Measurements from ENCODE around the gene NELFB.
"Not testable (repeated sequence)": the region's sequence is repeated elsewhere in the genome, so short reads cannot be mapped to it uniquely, and the experiment has no call there.

Gene NELFB

DNA sequence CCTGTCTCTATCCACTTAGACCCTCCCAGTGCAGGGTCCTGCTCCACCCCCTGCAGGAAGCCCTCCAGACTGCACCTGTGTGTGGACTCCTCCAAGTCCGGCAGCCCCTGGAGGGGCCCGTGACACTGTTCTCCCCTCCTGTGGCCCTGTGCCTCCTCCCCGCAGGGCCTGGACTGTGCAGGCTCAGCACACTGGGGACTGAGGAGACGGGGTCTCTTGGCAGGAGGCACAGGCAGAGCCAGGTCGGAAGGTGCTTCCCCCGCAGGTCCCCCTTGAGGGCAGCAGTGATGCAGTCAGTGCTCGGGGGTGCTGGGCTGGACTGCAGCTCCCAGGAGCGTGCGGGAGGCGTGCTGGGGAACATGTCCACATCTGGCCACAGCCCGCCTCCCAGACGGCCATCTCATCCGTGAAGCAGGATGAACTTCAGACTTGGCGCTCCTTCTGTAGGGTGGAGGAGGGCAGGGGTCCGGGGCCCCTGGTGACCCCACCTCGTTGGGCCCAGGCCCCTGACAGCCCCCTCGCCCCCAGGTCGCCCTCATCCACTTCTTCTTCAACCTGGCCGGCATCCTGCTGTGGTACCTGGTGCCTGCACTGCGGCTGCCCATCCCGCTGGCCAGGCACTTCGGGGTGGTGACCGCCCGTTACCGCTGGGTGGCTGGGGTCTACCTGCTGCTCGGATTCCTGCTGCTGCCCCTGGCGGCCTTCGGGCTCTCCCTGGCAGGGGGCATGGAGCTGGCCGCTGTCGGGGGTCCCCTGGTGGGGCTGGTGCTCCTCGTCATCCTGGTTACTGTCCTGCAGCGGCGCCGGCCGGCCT lies 19.5 kb upstream of the NELFB start:
- DNase-seq, result no peak

DNA sequence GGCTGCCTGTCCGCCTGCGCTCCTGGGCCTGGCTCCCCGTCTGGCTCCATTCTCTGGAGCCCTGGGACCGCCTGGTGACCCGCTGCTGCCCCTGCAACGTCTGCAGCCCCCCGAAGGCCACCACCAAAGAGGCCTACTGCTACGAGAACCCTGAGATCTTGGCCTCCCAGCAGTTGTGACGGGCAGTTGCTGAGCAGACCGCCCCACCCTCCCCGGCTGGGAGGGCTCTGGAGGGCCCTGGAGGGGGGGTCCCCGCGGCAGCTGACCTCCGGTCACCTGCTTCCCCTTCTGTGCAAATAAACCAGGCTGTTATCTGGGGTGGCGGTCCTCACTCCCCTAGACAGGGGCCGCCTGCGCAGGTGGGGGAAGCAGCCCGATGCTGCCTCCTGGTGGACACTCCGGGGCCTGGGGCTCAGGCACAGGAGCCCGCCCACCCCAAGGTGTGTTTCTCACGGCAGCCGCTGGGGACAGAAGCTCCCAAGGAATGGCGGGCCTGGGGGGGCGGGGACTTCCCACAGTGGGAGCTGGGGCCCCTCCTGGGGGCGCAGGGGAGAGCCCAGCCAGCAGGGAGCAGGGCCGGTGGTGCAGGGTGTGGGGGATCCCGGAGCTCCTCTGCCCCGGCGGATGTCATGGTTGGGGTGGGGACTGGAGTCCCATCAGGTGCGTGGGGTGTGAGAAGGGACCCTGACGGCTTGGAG lies 18.7 kb upstream of the NELFB start:
- no peak for DNase-seq

DNA sequence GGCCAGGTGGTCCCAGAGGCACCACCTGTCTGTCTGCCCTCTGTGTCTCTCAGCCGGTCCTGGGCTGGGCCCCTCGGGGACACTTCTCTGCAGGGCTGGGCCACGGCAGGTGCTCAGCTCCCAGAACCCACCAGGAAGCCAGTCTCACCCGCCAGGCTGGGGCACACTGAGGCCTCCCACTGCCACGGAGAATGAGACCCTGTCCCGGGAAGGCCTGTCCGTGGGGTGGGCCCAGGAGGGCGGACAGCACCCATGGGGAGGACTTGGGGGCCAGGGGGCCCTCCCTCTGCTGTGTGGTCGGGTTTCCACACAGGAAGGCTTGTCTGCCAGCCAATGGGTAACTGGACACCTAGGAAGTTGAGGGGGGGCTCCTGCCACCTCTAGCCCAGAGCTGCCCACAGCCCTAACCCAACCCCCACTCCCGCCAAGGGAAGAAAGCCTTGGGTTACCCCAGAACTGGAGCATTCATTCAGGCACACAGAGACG lies 18.1 kb upstream of the NELFB start:
- DNase-seq, result no peak

DNA sequence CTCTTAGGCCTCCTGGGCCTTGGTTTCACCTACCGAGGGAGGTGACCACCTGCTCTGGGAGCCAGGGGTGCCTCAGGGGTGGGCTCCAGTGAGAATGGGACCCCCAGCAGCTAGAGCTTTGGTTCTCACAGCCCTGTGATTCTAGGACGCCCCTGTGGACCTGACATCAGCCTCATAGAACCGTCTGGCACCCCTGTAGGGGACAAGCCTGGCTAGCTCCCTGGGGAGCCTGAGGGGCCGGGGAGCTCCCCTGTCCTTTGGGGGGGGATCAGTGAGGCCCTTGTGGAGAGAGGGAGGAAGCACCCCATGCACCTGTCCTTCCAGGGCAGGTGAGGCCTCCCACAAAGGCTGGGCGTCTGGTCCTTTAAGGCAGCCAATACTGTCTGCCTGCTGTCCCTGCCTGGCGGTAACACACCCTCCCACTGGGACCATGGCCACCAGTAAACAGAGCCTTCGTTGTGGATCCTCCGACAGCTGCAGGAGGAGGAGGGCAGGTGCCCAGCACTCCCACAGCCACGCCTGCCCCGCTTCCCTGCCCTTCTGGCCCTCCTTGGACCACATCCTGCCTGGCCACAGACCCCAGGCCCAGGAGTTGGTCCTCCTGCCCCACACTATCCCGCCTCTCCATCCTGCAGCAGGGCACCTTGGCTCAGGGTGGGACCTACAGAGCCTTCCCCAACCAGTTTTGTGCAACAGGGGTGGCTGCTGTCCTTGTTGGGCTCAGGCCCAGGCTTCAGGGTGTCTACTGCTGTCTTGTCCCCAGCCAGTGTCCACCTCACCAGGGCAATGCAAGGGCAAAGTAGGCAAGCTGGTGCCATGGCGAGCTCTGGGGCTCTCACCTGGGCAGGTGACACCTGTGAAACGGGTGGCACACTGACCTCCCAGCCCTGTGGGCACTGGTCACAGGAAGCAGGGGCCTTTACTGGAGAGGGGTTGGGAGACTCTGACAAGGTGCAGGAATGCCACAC lies 17.1 kb upstream of the NELFB start:
- no peak for DNase-seq

DNA sequence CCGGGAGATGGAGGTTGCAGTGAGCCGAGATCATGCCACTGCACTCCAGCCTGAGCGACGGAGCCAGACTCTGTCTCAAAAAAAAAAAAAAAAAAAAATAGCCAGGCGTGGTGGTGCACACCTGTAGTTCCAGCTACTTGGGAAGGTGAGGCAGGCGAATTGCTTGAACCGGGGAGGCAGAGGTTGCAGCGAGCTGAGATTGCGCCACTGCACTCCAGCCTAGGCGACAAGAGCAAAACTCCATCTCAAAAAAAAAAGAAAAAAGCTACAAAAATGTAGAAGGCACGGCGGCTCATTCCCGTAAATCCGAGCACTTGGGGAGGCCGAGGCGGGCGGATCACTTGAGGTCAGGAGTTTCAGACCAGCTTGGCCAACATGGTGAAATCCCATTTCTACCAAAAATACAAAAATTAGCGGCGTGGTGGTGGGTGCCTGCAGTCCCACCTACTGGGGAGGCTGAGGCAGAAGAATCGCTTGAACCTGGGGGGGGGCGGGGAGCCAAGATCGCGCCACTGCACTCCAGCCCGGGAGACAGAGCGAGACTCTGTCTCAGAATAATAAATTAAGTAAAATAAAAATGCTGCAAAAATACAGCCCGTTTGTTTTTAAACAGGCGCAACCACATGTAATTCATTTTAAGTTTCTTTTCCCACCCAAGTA lies 15.5 kb upstream of the NELFB start:
- not testable (repeated sequence) for DNase-seq

DNA sequence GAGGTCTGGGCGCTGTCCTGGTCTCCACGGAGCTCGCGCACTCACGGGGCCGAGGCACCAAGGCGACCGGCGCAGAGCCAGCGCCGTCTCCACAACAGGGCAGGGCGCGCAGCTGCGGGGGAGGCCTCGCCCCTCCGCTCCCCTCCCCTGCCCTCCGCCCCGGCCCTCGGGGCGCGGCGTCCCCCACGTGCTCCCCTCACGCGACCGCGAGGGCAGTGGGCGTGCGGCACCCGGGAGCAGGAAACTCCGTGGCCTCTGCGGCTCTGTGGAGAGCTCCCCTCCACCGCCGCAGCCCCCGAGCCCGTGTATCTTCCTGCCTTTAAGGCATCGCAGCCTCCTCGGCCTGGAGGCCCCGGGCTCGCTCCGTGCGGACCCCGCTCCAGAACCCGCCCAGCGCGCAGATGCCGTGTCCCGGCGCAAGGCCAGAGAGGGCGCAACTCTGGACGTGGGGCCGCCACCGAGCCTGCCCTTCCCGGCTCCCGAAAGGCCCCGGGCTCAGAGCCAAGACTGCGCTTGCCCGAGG lies 14.7 kb upstream of the NELFB start:
- DNase-seq, result no peak

DNA sequence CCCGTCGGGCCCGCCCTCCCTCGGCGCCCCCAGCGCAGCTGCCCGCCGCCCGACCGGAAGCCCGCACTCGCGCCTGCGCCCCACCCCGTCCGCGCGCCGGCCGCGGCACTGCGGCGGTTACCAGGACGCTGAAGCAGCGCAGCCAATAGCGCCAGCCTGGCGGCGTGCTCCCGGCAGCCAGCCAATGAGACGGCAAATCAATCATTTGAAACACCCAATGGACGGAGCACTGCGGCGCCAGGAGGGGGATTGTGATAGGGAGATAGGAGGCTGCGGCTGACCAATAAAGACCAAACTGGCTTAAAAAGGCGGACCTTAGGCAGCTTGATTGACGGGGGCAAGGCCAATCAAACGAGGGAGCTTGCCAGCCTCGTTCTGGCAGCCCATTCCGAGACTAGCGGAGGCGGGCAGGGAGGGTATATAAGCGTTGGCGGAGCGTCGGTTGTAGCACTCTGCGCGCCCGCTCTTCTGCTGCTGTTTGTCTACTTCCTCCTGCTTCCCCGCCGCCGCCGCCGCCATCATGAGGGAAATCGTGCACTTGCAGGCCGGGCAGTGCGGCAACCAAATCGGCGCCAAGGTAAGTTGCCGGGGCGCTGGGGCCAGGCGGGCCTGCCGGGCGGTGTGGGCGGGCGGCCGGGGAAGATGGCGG lies 14.2 kb upstream of the NELFB start, which contains the start of gene TUBB4B:
Gene TUBB4B (plus strand): TSS at position 447 of the 649 bp plus-strand sequence. CDS start 74 bp downstream, at position 521.
- peak; percentile 97 to 99 for DNase-seq

DNA sequence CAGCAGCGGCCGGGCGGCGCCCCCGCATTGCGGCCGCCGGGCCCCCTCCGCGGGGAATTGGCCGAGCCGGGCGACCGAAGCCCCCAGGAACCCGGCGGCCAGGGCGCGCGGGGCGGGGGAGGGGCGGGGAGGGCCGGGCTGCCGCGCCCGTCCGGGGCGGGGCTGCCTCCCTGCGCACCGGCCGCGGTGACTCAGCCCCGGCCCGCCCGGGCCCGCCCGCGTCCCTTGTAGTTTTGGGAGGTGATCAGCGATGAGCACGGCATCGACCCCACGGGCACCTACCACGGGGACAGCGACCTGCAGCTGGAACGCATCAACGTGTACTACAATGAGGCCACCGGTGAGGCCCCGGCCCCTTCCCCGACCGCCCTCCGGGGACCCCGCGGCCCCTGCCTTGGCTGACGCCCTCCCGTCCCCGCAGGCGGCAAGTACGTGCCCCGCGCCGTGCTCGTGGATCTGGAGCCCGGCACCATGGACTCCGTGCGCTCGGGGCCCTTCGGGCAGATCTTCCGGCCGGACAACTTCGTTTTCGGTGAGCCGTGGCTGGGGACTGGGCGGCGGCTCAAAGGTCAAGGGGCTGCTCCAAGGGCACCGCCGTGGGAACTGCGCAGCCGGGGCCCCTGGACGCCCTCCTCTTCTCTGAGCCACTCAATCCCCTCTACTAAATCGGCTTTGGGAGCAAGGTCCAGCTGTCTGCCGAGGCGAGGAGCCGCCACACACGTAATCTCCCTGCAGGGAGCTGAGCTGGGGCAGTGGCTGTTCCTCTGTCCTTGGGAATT lies 13.4 kb upstream of the NELFB start:
- no peak for DNase-seq

DNA sequence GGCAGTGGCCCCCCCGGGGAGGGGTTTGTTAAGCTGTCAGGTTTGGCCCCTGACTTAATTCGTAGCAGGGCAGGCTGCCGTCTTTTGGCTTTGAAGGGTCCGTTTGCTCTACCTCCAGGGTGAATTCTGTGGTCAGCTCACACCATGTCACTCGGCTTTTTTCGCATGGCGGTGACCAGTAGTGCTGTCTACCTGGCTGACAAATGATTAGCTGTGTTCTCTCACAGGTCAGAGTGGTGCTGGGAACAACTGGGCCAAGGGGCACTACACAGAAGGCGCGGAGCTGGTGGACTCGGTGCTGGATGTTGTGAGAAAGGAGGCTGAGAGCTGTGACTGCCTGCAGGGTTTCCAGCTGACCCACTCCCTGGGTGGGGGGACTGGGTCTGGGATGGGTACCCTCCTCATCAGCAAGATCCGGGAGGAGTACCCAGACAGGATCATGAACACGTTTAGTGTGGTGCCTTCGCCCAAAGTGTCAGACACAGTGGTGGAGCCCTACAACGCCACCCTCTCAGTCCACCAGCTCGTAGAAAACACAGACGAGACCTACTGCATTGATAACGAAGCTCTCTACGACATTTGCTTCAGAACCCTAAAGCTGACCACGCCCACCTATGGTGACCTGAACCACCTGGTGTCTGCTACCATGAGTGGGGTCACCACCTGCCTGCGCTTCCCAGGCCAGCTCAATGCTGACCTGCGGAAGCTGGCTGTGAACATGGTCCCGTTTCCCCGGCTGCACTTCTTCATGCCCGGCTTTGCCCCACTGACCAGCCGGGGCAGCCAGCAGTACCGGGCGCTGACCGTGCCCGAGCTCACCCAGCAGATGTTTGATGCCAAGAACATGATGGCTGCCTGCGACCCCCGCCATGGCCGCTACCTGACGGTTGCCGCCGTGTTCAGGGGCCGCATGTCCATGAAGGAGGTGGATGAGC lies 12.6 kb upstream of the NELFB start:
- DNase-seq, result no peak

DNA sequence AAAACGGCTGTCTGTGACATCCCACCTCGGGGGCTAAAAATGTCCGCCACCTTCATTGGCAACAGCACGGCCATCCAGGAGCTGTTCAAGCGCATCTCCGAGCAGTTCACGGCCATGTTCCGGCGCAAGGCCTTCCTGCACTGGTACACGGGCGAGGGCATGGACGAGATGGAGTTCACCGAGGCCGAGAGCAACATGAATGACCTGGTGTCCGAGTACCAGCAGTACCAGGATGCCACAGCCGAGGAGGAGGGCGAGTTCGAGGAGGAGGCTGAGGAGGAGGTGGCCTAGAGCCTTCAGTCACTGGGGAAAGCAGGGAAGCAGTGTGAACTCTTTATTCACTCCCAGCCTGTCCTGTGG lies 11.9 kb upstream of the NELFB start:
- DNase-seq, result not testable (repeated sequence)

DNA sequence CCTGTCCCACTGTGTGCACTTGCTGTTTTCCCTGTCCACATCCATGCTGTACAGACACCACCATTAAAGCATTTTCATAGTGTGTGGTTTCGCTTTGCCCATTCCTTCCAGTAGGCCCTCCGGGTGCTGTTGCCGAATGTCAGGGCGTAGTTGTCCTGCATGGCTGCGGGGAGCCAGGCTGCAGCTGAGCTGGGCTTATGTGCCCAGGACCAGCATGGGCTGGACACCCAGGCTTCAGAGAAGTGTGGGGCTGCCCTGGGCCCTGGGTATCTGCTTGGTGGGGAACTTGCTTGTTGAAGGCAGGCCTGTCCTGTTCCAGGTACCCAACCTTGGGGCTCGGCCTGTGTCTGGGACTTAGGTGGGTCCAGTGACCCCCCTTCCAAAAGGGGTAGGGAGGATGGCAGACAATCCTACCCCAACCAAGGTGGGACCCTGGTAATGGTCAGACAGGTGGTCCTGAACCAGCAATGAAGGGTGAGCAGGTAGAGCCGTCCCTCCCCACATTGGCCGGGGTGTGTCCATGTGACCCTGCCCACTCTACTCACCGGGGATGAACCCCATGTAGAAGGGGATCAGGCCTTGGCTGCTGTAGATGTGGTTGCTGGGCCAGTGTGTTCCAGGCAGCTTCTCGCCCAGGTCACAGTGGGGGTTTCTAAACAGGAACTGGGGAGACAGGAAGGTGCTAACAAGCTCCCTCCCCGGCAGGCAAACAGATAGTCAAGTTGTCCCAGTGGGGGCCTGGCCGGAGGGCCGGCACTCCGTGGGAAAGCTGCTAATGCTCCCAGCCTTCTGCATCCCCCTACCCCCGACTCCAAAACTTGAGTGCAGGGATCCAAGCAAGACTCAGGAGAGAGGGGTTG lies 11.3 kb upstream of the NELFB start:
- no peak for DNase-seq

DNA sequence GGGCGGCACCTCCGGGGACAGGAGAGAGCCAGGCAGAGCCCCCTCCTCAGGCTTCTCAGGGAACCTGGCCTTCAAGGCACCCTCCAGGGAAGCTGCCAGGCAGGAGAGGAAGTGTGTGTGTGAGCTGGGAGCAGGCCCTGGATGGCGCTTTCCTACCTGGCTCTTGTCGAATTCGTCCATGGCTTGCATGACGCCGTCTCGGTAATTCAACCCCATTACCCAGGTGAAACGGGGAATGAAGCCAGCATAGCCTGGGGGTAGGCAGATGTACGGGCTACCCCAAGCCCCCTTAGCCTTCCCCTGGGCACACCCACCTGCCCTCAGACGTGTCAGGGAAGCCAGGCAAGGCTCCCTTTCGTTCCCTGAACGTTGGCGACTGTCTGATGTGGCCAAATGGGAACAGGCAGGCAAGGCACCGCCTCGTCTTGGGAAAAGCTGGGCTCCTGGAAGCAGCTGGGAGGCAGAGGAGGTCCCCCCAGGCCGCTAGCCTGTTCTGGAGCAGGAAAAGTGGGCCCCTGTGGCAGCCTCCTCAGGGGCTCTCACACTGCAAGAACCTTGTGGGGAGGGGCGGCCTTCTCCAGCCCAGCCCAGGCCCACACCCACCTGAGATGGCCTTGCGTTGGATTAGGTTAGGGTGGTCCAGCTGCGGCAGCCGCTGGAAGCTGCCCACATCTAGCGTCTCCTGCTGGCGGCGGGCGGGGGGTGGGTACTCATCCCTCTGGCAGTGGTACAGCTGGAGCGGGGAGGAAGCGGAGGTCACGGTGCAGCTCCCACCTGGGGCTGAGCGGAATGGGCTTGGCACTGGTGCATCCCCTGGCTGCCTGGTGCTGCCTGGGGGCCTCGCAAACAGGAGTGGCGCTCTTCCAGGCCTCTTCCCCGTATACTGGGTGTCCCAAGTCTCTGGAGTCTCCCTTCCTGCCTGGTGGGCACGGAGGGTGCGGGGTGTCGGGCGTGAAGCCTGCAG lies 10.4 kb upstream of the NELFB start:
- no peak for DNase-seq

DNA sequence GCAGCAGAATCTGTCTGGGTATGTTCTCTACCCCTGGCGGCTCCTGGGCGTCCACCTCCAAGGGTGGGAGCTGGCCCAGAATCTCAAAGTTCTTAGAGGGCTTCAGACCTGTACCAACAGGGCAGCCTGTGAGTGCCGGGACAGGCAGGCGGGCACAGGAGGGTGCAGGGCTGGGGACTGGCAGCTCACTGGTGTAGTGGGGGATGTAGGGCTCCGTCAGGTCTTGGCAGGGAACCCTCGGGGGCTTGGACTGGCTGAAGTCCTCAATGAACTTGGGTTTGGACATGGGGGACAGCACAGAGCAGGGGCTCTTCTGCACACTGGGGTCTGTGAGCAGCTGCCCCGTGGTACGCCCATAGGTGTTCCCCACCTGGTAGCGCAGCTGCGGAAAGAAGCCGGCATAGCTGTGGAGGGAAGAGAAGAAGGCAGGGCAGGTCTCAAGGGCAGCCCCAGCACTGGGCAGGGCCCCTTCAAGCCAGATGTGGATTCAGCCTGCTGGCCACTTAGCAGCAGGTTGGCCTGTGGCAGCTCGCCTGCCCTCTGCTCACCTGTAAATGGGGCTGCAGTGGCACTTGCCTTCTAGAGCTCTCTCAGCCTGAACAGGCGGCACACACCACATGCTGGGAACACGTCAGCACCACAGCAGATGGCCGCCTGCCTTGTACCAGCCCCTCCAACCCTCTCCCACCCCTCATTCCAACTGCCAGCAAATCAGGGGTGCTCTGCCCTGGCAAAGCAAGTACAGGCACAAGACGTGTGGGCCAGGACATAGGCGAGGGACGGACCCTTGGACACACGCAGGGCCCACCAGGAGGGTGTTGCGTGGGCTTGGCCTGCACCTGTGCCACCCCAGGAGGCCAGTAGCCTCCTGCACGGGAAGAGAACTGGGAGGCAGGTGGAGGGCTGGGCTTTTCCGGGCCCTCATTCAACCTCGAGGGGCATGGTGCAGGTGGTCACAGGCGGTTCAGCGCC lies 9.4 kb upstream of the NELFB start:
- no peak for DNase-seq

DNA sequence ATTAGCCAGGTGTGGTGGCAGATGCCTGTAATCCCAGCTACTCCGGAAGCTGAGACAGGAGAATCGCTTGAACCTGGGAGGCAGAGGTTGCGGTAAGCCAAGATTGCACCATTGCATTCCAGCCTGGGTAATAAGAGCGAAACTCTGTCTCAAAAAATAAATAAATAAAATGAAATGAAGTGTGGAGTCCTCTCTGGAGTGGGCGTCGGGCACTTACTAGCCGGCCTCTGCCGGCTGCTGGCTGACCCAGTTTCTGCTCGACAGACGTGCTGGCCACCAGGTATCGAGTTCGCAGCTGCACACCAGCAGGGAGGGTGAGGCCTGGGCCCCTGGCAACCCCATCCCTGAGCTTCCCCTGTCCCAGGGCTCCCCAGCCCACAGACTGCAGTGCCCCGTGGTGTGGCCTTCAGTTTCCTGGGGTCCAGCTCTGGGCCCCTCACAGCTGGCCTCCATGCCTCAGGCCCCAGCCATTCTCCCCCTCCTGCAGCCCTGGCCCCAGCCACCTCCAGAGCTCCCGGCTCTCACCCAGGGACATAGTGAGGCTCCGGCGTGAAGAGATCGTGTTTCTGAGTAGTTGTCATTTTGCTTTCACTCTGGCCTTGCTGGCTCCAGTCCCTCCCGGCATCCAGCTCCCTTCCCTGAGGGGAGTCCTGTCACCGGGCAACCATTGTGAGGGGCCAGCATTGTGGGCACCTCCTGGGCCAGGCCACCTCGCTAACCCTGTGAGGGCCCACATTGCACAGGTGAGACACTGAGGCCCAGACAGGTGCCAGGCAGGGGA lies 7.8 kb upstream of the NELFB start:
- DNase-seq, result no peak

DNA sequence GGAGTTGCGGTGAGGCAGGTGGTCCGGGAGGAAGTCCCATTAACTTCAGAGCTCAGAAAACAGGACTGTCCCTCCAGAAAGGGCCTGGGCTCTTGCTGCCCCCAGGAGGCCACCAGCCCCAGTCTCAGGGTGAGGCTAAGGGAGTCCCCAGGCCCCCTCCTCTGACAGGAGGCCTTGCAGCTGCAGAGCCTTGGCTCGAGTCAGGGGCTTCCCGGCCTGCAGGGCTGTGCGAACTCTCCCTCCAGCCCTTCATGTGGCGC lies 7.3 kb upstream of the NELFB start:
- no peak for DNase-seq

Data from cerebellar nuclear complex (tissue), 1 donor.